Testis (tissue), 2 donors: ENCODE results near the gene PISD.

Source experiments
- CTCF ChIP-seq, 3 experiments: fragments of 450-650 bp in 2 of 3; fragments of 200-600 bp in 1 of 3; sonication (generic) in 1 of 3; IDR thresholded peaks; one replicate each; pipeline ENCODE4 v1.5.1; 2016 to 2019; ENCODE audit warnings: antibody characterized with exemption in 3 of 3, mild to moderate bottlenecking in 2 of 3, moderate library complexity in 1 of 3
- POLR2A ChIP-seq: fragments of 450-650 bp; IDR thresholded peaks from one replicate; pipeline ENCODE4 v1.6.1; 2017; ENCODE audit warnings: antibody characterized with exemption, mild to moderate bottlenecking, moderate library complexity

- TF ChIP-seq CTCF (IDR thresholded peaks at IDR 0.05) (no peak), POLR2A (no peak)
These were observed 638 bp upstream of the PISD start for GRCh38 chr22:31662668-31663037.
